ENCODE results near the gene CC2D1A.

Gene CC2D1A

GRCh38 chr19:13877303-13877702, 28.7 kb upstream of the CC2D1A start:
- DNase-seq (ENCODE audit: low read depth, low spot score): no peak

- DNase-seq (ENCODE audit: low read depth, low spot score): no peak
These were observed 25.6 kb upstream of the CC2D1A start for GRCh38 chr19:13880059-13881043.

DNA sequence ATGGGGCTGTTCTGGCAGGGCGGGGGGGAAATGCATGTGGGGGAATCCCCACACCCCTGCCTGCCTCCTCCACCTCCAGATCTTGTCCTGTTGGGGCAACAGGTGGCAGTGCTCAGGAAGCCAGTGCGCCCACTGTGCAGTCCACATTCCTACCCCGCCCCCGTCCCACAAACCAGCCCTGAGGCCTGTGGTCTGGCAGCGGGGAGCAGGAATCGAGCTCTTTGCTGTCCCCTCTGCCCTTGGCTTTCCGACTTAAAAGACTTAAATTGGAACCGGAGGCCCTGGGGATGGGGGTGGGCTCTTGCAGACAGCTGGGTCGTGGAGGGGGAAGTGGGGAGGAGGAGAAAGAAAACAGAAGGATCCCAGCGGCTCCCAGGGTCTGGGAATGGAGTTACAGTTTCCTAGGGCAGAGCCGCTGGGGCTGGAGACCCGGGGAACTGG, 24.7 kb upstream of the CC2D1A start:
- no peak for DNase-seq (ENCODE audit: low read depth, low spot score)

- DNase-seq (ENCODE audit: low read depth, low spot score): no peak
These were observed 24.1 kb upstream of the CC2D1A start for GRCh38 chr19:13881692-13882418.

GRCh38 chr19:13882419-13882795, 23.6 kb upstream of the CC2D1A start:
- DNase-seq (ENCODE audit: low read depth, low spot score): no peak

DNA sequence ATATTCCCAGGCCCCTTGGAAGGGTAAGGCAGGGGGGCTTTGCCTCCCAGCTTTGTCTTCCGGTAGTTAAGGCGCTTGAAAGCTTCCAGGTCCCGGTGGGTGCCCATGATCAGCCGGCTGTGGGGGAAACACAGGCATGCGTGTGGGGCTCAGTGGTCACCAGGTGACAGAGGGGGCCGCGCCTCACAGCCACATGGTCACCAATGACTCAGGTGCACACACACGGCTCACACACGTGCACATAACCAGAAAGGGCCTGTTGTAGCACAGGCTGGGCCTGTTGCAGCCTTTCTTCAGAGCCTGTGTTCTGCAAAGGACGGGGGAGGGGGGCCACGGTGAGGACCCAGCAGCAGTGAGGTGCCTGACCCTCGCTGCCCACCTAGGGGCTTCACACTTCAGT, 23.2 kb upstream of the CC2D1A start:
- no peak for DNase-seq (ENCODE audit: low read depth, low spot score)

- DNase-seq (ENCODE audit: low read depth, low spot score): no peak
These were observed 22.4 kb upstream of the CC2D1A start for GRCh38 chr19:13883516-13884064.

- no peak for DNase-seq (ENCODE audit: low read depth, low spot score)
These were observed 21.0 kb upstream of the CC2D1A start for GRCh38 chr19:13884726-13885591.

GRCh38 chr19:13885826-13886365, 20.1 kb upstream of the CC2D1A start:
- DNase-seq (ENCODE audit: low read depth, low spot score): no peak

DNA sequence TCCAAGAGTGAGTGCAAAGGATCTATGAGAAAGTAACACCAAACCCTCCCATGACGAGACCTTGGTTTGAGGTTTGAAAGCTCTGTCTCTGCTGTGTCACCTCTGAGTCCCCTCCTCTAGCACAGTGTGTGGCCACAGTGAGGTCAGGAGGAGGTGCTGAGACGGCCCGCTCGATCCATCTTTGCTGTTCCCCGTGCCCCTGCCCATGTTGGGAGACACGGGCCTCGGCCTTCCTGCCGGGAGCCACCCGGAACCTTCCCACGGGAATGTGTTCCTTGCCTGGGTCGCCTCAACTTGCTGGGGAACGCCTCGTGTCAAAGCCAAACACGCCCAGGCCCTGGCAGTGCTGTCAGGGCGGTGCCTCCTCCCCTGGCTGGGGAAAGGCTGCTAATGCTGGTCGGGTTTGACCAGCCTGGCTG, 19.0 kb upstream of the CC2D1A start:
- DNase-seq (ENCODE audit: low read depth, low spot score): no peak

DNA sequence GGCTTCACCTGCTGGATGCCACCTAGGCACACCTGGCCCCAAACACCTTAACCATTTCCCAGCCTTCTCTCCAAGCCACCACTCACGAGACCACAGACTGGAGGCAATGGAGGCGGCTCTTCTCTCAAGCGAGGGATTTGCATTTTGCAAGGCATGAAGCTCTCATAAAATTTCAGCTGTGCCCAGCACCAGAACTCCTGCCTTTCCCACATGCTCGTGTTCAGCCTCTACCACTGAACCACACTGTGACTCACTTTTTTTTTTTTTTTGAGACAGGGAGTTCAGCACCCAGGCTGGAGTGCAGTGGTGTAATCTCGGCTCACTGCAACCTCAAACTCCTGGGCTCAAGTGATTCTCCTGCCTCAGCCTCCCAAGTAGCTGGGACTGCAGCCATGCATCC, 18.5 kb upstream of the CC2D1A start:
- no peak for DNase-seq (ENCODE audit: low read depth, low spot score)

DNA sequence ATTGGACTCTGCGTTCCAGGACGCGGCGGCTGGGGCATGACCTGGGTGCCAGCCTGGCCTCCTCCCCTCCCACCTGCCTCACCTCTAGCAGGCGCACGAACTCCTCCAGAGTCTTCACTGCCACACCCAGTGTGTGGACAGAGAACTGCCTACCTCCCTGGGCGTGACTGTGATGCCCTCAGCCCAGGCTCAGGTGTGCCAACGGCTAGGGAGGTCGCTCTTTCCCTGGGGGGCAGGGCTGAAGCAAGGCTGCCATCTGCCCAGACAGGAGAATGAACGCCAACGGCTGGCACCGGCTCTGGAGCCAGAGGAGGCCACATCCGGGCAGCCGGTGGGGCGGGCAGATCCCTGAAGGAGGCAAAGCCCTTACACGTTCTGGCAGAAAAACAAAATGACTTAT, 17.7 kb upstream of the CC2D1A start:
- no peak for DNase-seq (ENCODE audit: low read depth, low spot score)

GRCh38 chr19:13890136-13890535, 15.9 kb upstream of the CC2D1A start:
- no peak for DNase-seq (ENCODE audit: low read depth, low spot score)

- no peak for DNase-seq (ENCODE audit: low read depth, low spot score)
These were observed 13.1 kb upstream of the CC2D1A start for GRCh38 chr19:13892870-13893269.

DNA sequence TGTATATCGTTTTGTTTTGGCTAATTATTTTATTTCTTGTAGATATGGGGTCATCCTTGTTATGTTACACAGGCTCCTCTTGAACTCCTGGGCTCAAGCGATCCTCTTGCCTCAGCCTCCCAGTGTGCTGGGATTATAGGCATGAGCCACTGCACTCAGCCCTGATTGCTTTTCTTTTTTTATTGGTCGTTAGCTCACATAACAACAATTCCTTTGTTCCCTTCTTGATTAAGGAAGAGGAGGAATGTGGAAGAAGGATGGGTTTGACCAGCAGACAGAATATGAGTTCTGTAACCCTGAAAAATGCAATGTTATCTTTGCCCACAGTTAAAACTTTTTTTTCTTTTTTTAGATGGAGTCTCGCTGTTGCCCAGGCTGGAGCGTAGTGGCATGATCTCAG, 11.4 kb upstream of the CC2D1A start:
- no peak for DNase-seq (ENCODE audit: low read depth, low spot score)

DNA sequence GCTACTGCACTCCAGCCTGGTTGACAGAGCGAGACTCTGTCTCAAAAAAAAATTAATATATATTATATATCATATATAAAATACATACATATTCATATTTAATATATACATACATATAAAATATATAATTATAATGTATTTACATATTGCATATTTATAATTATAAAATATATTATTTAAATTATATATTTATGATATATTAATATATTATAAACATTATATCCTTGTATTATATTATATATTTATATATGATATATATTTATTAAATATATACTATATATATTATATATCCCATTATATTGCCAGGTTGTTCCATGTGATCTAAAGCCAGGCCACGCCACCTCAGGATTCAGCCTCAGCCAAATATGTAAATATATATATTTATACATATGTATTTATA, 9.8 kb upstream of the CC2D1A start:
- no peak for DNase-seq (ENCODE audit: low read depth, low spot score)

DNA sequence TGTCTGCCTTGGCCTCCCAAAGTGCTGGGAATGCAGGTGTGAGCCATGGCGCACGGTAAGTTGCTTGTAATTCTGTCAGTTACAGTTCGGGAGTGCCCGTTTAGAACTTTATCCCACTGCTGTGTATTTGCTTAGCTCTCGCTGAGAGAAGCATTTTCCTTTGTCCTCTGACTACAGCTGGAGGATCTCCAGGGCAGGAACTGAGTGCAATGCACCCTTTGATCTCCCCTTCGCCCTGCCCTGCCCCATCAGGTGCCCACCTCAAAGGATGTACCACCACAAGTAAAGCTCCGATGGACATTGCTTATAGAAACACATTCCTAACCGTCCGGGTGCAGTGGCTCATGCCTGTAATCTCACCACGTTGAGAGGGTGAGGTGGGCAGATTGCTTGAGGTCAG, 6.6 kb upstream of the CC2D1A start:
- no peak for DNase-seq (ENCODE audit: low read depth, low spot score)

GRCh38 chr19:13899912-13900584, 6.0 kb upstream of the CC2D1A start:
- no peak for DNase-seq (ENCODE audit: low read depth, low spot score)

- no peak for DNase-seq (ENCODE audit: low read depth, low spot score)
These were observed 2.9 kb upstream of the CC2D1A start for GRCh38 chr19:13902993-13903555.

- no peak for DNase-seq (ENCODE audit: low read depth, low spot score)
These were observed 512 bp downstream of the CC2D1A start for GRCh38 chr19:13906521-13906904.
